Sigmoid colon (tissue), 7 donors: ENCODE measurements around the gene CDC5L. TPM values are rescaled to one million over a fixed set of nuclear protein-coding genes. Genes with fewer than 3 reads are reported as not detected.
A peak's percentile ranks its signal among the peaks of the same experiment; 100 is the strongest.

Source experiments
- DNase-seq: peaks from one replicate; pipeline ENCODE4 v3.0.0-alpha.2; 2019
- H3K27ac ChIP-seq, 4 donors: fragments of 200-600 bp; sonication (generic); one replicate each; pipeline ENCODE4 v1.5.1; 2016 to 2019; ENCODE audit warnings: mild to moderate bottlenecking in 1 of 4
- H3K27me3 ChIP-seq, 3 donors: fragments of 200-600 bp; sonication (generic); one replicate each; pipeline ENCODE4 v1.5.1; 2019; ENCODE audit warnings: mild to moderate bottlenecking in 1 of 3
- H3K36me3 ChIP-seq, 4 donors: fragments of 200-600 bp; sonication (generic); one replicate each; pipeline ENCODE4 v1.5.1; 2016 to 2019
- H3K4me1 ChIP-seq, 4 donors: fragments of 200-600 bp; sonication (generic); one replicate each; pipeline ENCODE4 v1.5.1; 2017 to 2019
- H3K4me3 ChIP-seq, 4 donors: fragments of 200-600 bp; sonication (generic); one replicate each; pipeline ENCODE4 v1.5.1; 2017 to 2019; ENCODE audit warnings: mild to moderate bottlenecking in 2 of 4, moderate library complexity in 1 of 4
- H3K9me3 ChIP-seq, 4 donors: fragments of 200-600 bp in 3 of 4; sonication (generic) in 3 of 4; one replicate each; pipeline versions ENCODE4 v1.5.1 to v1.6.1; 2013 to 2019
- EP300 ChIP-seq, 4 donors: sonication (generic); formaldehyde crosslinking; IDR thresholded peaks; one replicate each; pipeline ENCODE4 v1.6.1; 2017; ENCODE audit warnings: antibody characterized with exemption in 4 of 4
- POLR2A ChIP-seq, 2 donors: fragments of 450-650 bp; IDR thresholded peaks; one replicate each; pipeline ENCODE4 v1.6.1; 2016; ENCODE audit warnings: antibody characterized with exemption in 2 of 2, mild to moderate bottlenecking in 2 of 2, moderate library complexity in 2 of 2
- POLR2AphosphoS5 ChIP-seq, 4 donors: sonication (generic); formaldehyde crosslinking; IDR thresholded peaks; one replicate each; pipeline ENCODE4 v1.6.1; 2017; ENCODE audit warnings: antibody characterized with exemption in 4 of 4
- WGBS, 2 donors: extraction: QIAGEN DNeasy Blood & Tissue Kit; methylation state at CpG; one replicate each; pipeline ENCODE4 v1.1.7; 2013; 5-methylcytosine and 5-hydroxymethylcytosine counted together
- intact Hi-C: fragments of 100-400 bp; cut with DNase I; formaldehyde crosslinking; loops from one replicate; pipeline ENCODE4 v1.15.1; 2023
- polyA plus RNA-seq, 3 donors: library from polyadenylated mRNA; stranded (reverse); fragments of 200-250 nt; gene quantifications; one replicate each; pipeline ENCODE4 v1.2.3, GENCODE V29; 2013
- total RNA-seq, 4 donors: library from RNA; depleted of rRNA; stranded (reverse); fragments of >200 nt; gene quantifications; one replicate each; pipeline ENCODE4 v1.1.0, GENCODE V29; 2016
- TF ChIP-seq, protein P1 (sequence below), 4 experiments: fragments of 450-650 bp in 3 of 4; fragments of 200-600 bp in 1 of 4; IDR thresholded peaks; one replicate each; pipeline ENCODE4 v1.5.1; 2016 to 2019; ENCODE audit warnings: antibody characterized with exemption in 4 of 4, mild to moderate bottlenecking in 3 of 4, moderate library complexity in 2 of 4
- donor health status: healthy with polysubstance abuse.
- donor health status: Bipolar disorder and iron deficiency.
- donor health status: healthy.

CDC5L gene
- total and polyA plus RNA-seq, 7 donors, result 6.6 to 24.6 (median 18.0) TPM

GRCh38 chr6:44395501-44395900, 8.0 kb downstream of the CDC5L start:
- H3K27ac ChIP-seq, result no peak overlapping the region
- TF ChIP-seq EP300 (IDR thresholded peaks at IDR 0.05) (no peak), POLR2A (IDR thresholded peaks at IDR 0.05) (no peak), POLR2AphosphoS5 (IDR thresholded peaks at IDR 0.05) (no peak)
- TF ChIP-seq, protein P1, sequence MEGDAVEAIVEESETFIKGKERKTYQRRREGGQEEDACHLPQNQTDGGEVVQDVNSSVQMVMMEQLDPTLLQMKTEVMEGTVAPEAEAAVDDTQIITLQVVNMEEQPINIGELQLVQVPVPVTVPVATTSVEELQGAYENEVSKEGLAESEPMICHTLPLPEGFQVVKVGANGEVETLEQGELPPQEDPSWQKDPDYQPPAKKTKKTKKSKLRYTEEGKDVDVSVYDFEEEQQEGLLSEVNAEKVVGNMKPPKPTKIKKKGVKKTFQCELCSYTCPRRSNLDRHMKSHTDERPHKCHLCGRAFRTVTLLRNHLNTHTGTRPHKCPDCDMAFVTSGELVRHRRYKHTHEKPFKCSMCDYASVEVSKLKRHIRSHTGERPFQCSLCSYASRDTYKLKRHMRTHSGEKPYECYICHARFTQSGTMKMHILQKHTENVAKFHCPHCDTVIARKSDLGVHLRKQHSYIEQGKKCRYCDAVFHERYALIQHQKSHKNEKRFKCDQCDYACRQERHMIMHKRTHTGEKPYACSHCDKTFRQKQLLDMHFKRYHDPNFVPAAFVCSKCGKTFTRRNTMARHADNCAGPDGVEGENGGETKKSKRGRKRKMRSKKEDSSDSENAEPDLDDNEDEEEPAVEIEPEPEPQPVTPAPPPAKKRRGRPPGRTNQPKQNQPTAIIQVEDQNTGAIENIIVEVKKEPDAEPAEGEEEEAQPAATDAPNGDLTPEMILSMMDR (IDR thresholded peaks at IDR 0.05), result no peak
- H3K36me3 ChIP-seq, result peaks cover 24 to 88% (median 42%) of the 10 kb centered on the region in 4 donors
- peaks cover 0 to 16% (median 7%) of the 10 kb centered on the region in 4 donors for H3K4me1 ChIP-seq
- WGBS, 2 donors, result 85 to 88% methylated on average over 2 of the region's 2 CpGs
- intact Hi-C loops, result no loop called here
- no peak overlapping the region for H3K4me3 ChIP-seq
- H3K27me3 ChIP-seq, result no peaks in the 10 kb centered on the region
- no peaks in the 10 kb centered on the region for H3K9me3 ChIP-seq
- no peak for DNase-seq

- intact Hi-C loops, result no loop called here
- peaks cover 24 to 80% (median 42%) of the 10 kb centered on the region in 4 donors for H3K36me3 ChIP-seq
- 47 to 68% methylated on average over 3 of the region's 3 CpGs for WGBS, 2 donors
Measured at GRCh38 chr6:44396968-44397367, 9.5 kb downstream of the CDC5L start.

GRCh38 chr6:44397424-44398164, 10.1 kb downstream of the CDC5L start:
- Histone ChIP-seq H3K36me3 (peaks cover 20 to 74% (median 42%) of the 10 kb centered on the region in 4 donors), H3K9me3 (no peaks in the 10 kb centered on the region)

More at GRCh38 chr6:44396968-44397367, 9.5 kb downstream of the CDC5L start:
- H3K4me3 ChIP-seq, result no peak overlapping the region
- no peak for TF ChIP-seq EP300 (IDR thresholded peaks at IDR 0.05)
- no peak for TF ChIP-seq POLR2A (IDR thresholded peaks at IDR 0.05)
- no peak for TF ChIP-seq POLR2AphosphoS5 (IDR thresholded peaks at IDR 0.05)
- TF ChIP-seq, protein P1 (IDR thresholded peaks at IDR 0.05), result no peak
- no peaks in the 10 kb centered on the region for H3K27me3 ChIP-seq
- DNase-seq, result no peak
- no peak overlapping the region for H3K27ac ChIP-seq
- peaks cover 0 to 25% (median 9%) of the 10 kb centered on the region in 4 donors for H3K4me1 ChIP-seq
- H3K9me3 ChIP-seq, result no peaks in the 10 kb centered on the region

GRCh38 chr6:44399991-44400390, 12.5 kb downstream of the CDC5L start:
- no peaks in the 10 kb centered on the region for H3K9me3 ChIP-seq
- H3K36me3 ChIP-seq, result peaks cover 16 to 68% (median 31%) of the 10 kb centered on the region in 4 donors
- H3K27ac ChIP-seq, result peak overlapping the region in 2 of 4 donors; percentile 9 to 35
- TF ChIP-seq EP300 (IDR thresholded peaks at IDR 0.05), result no peak
- TF ChIP-seq, protein P1 (IDR thresholded peaks at IDR 0.05), result no peak
- no peak for TF ChIP-seq POLR2AphosphoS5 (IDR thresholded peaks at IDR 0.05)
- TF ChIP-seq POLR2A (IDR thresholded peaks at IDR 0.05), result no peak
- DNase-seq, result no peak
- H3K4me1 ChIP-seq, result peaks cover 0 to 33% (median 12%) of the 10 kb centered on the region in 4 donors
- H3K27me3 ChIP-seq, result no peaks in the 10 kb centered on the region
- no peak overlapping the region for H3K4me3 ChIP-seq
- 69 to 82% methylated on average over 2 of the region's 2 CpGs for WGBS, 2 donors
- intact Hi-C loops, result no loop called here

More at GRCh38 chr6:44397424-44398164, 10.1 kb downstream of the CDC5L start:
- no peak overlapping the region for H3K27ac ChIP-seq
- 90 to 93% methylated on average over 1 of the region's 1 CpG for WGBS, 2 donors
- H3K4me3 ChIP-seq, result no peak overlapping the region
- intact Hi-C loops, result no loop called here
- TF ChIP-seq, protein P1 (IDR thresholded peaks at IDR 0.05), result no peak
- no peak for TF ChIP-seq POLR2A (IDR thresholded peaks at IDR 0.05)
- peaks cover 0 to 28% (median 10%) of the 10 kb centered on the region in 4 donors for H3K4me1 ChIP-seq
- DNase-seq, result no peak
- no peaks in the 10 kb centered on the region for H3K27me3 ChIP-seq
